Fibroblast of skin of left quadriceps (primary cell): ENCODE measurements around the gene MACROD1.
A peak's percentile ranks its signal among the peaks of the same experiment; 100 is the strongest.

Source experiments
- DNase-seq, 2 experiments: peaks; one replicate each; pipeline ENCODE4 v3.0.0-alpha.2; 2013; ENCODE audit warnings: low read depth in 2 of 2

The MACROD1 gene

GRCh38 chr11:64165842-64166635, at the start of gene MACROD1:
TSS of gene MACROD1 (minus strand) at chr11:64166113. CDS start at chr11:64165994, 119 bp downstream.
- DNase-seq, result peak in 1 of 2 experiments; percentile 45

GRCh38 chr11:64211181-64211872, 45.4 kb upstream of the MACROD1 start:
- no peak for DNase-seq

GRCh38 chr11:64210301-64211020, 44.5 kb upstream of the MACROD1 start:
- DNase-seq, result no peak

- DNase-seq, result no peak
Measured at GRCh38 chr11:64209563-64209843, 43.6 kb upstream of the MACROD1 start.

- no peak for DNase-seq
Measured at GRCh38 chr11:64208796-64209562, 43.1 kb upstream of the MACROD1 start.

GRCh38 chr11:64208086-64208795, 42.3 kb upstream of the MACROD1 start:
- no peak for DNase-seq

- DNase-seq, result peak; percentile 32 to 36
Measured at GRCh38 chr11:64207256-64208085, 41.6 kb upstream of the MACROD1 start.

GRCh38 chr11:64206457-64207255, 40.7 kb upstream of the MACROD1 start, which contains the start of gene FERMT3:
TSS of gene FERMT3 (plus strand) at chr11:64206721. CDS start at chr11:64207365, 644 bp downstream.
- no peak for DNase-seq

GRCh38 chr11:64204464-64204989, 38.6 kb upstream of the MACROD1 start:
- peak; percentile 91 to 92 for DNase-seq

- no peak for DNase-seq
Measured at GRCh38 chr11:64204080-64204440, 38.1 kb upstream of the MACROD1 start.

GRCh38 chr11:64203421-64204079, 37.6 kb upstream of the MACROD1 start:
- no peak for DNase-seq

GRCh38 chr11:64202992-64203391, 37.1 kb upstream of the MACROD1 start:
- no peak for DNase-seq

- no peak for DNase-seq
Measured at GRCh38 chr11:64201543-64201942, 35.6 kb upstream of the MACROD1 start.

GRCh38 chr11:64198511-64198910, 32.6 kb upstream of the MACROD1 start:
- DNase-seq, result no peak

GRCh38 chr11:64196626-64197025, 30.7 kb upstream of the MACROD1 start:
- DNase-seq, result no peak

GRCh38 chr11:64192434-64192833, 26.5 kb upstream of the MACROD1 start:
- DNase-seq, result no peak

- no peak for DNase-seq
Measured at GRCh38 chr11:64186492-64187165, 20.7 kb upstream of the MACROD1 start.
